GM10266 (cell line): Measurements from ENCODE around the gene MCM10.

Experiments used
- DNase-seq: peaks from one replicate; pipeline ENCODE4 v3.0.0; 2012; ENCODE audit errors: extremely low spot score
- TF ChIP-seq, protein P1 (sequence below): IDR thresholded peaks from 2 replicates; pipeline ENCODE4 v1.5.1; 2012; ENCODE audit warnings: mild to moderate bottlenecking, low read depth; ENCODE audit not compliant: control insufficient read depth, insufficient read depth; ENCODE audit errors: missing control alignments

The MCM10 gene

DNA sequence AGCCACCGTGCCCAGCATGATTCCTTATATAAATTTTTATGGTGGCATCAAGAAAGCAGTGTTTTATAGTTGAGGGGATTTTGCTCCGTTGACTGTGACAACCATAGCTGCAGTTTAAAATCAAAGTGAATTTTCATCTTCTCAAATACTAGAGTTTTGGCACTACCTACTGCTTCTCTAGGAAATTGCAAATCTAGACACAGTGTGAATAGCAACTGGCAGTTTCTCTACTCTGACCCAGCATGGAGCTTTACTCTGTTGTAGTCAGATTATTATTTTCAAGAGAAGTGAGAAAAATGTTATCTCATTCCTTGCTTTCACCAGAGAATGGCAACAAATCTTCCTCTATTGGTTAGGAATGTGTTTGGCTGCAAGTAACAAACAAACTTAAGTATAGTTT, 22.9 kb downstream of the MCM10 start:
- TF ChIP-seq, protein P1, sequence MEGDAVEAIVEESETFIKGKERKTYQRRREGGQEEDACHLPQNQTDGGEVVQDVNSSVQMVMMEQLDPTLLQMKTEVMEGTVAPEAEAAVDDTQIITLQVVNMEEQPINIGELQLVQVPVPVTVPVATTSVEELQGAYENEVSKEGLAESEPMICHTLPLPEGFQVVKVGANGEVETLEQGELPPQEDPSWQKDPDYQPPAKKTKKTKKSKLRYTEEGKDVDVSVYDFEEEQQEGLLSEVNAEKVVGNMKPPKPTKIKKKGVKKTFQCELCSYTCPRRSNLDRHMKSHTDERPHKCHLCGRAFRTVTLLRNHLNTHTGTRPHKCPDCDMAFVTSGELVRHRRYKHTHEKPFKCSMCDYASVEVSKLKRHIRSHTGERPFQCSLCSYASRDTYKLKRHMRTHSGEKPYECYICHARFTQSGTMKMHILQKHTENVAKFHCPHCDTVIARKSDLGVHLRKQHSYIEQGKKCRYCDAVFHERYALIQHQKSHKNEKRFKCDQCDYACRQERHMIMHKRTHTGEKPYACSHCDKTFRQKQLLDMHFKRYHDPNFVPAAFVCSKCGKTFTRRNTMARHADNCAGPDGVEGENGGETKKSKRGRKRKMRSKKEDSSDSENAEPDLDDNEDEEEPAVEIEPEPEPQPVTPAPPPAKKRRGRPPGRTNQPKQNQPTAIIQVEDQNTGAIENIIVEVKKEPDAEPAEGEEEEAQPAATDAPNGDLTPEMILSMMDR, result no peak
- no peak for DNase-seq

DNA sequence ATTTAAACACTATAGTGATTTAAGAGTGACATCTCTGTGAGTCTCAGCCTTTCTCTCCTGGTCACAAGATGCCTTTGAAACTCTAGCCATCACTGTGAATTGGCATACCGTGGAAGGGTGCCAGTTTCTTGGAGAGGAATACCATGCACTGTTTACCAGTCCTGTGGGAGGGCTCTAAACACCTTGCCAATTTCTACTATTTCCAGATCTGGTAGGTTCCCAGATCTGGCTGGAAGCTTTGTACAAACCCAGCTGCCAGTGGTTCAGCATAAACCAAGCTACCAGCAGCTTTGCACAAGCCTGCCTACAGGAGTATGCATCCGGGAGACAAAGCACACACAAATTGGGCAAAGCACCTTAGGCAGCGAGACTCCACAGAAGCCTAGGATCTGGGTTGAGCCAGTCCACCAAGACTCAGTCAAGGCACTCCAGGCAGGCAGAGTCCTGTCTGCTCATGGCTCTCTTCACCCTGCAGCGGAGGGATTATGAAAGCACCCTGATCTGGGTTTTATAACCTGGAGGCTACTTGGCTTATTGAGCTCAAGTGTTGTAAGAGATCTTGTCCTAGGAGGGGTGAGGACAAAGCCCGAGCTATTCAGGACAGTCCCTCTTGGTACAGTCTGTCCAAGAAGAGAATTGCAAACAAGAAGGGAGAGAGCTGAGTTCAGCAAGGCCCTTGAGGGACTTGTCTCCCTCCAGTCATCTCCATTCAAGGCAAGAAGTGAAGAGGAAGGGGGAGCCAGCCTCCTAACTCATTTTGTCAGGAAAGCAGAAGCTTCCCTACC, 23.6 kb downstream of the MCM10 start:
- TF ChIP-seq, protein P1, result no peak
- no peak for DNase-seq

DNA sequence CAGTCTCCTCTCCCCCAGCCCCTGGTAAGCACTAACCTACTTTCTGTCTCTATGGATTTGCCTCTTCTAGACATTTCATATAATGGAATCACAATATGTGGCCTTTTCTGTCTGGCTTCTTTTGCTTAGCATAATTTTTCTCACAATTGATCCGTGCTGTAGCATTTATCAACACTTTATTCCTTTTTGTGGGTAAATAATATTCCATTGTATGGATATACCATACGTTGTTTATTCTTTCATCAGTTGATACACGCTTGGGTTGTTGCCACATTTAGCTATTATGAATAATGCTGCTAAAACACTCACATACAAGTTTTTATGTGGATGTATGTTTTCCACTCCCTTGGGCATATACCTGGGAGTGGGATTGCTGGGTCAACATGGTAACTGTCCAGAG, 25.8 kb downstream of the MCM10 start:
- DNase-seq, result no peak
- TF ChIP-seq, protein P1, result no peak

DNA sequence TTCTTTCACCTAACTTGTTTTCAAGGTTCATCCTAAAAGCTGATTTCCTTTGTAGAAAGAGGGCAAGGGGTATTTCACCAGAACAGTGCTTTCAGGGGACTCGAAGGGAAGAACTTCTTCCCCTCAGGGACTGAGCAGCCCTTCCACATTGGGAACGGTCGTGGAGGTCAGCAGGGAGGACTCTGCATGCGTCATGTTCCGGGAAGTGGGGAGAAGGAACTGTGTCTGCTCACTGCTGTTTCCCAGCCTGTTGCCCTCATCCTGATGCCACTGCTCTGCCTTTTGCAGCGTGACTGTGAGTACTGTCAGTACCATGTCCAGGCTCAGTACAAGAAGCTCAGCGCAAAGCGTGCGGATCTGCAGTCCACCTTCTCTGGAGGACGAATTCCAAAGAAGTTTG, 27.2 kb downstream of the MCM10 start:
- DNase-seq, result no peak
- TF ChIP-seq, protein P1, result no peak

DNA sequence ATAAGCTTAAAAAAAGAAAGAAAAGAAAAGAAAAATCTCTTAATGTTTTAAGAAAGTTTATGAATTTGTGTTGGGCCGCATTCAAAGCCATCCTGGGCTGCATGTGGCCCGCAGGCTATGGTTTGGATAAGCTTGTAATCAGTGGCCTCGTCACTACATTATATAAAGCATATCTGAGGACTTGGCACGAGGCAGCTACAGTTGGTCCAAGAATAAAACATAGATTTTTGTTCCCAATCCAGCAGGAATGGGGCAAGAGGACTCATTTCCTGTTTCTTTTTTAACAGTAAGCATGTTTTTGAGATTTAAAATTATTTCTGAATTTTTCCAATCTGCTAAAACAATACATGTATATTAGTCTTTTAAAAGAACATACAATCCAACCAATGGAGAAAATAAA, 28.6 kb downstream of the MCM10 start:
- TF ChIP-seq, protein P1, result no peak
- DNase-seq, result no peak

DNA sequence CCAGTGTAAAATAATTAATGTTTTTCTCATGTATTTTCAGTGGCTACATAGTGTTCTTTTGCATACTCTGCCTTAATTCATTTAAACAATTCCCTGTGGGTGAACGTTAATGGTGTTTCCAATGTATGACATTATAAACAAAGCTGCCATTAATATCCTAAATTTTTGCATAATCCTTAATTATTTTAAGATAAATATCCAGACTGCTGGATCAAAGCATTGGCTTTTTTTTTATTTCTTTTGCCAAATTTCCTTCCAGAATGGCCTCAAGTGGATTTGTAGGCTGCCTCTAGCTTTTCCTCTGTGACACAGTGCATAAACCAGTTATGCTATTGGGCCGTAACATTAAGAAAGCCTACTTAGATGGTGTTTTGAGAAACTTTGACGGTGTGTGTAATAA, 29.5 kb downstream of the MCM10 start:
- TF ChIP-seq, protein P1, result no peak
- DNase-seq, result no peak

DNA sequence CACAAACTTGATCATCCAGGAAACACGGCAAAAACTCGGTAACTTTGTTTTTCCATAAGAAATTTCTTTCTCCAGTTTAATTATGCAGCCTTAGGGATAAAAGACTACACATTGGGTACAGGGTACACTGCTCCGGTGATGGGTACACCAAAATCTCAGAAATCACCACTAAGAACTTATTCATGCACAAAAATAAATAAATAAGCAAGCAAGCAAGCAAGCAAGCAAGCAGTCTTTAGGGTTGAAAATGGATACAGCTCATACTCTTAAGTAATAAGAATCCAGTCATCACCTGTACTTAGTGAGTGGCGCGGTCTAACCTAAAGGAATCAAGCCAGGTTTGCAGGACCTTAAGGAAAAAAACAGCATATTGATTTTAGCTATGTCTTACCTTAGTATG, 30.0 kb downstream of the MCM10 start:
- no peak for DNase-seq
- TF ChIP-seq, protein P1, result no peak
